ENCODE measurements around the gene PLXDC1.
"Not testable (repeated sequence)": the region's sequence is repeated elsewhere in the genome, so short reads cannot be mapped to it uniquely, and the experiment has no call there.

The PLXDC1 gene

GRCh38 chr17:39028690-39029089 is 122.7 kb downstream of the PLXDC1 start:
- no peaks in the 10 kb centered on the region for H3K9me3 ChIP-seq (replicated peaks; ENCODE audit: insufficient read depth, low read length)
- H4K20me1 ChIP-seq (ENCODE audit: insufficient read depth, low read length), result no peaks in the 10 kb centered on the region
- no peak overlapping the region for H3K4me3 ChIP-seq (ENCODE audit: low read length)
- H2AFZ ChIP-seq (ENCODE audit: low read length), result no peak overlapping the region
- H3K9me2 ChIP-seq (replicated peaks; ENCODE audit: insufficient read depth, low read length), result no peaks in the 10 kb centered on the region
- no peaks in the 10 kb centered on the region for H3K36me3 ChIP-seq (replicated peaks; ENCODE audit: insufficient read depth, low read length)
- no peaks in the 10 kb centered on the region for H3K4me1 ChIP-seq (ENCODE audit: low read length)
- no peak overlapping the region for H3K9ac ChIP-seq (ENCODE audit: low read length)
- no peak for DNase-seq
- H3F3A ChIP-seq (ENCODE audit: insufficient read depth, low read length), result no peaks in the 10 kb centered on the region
- no peak for TF ChIP-seq EZH2phosphoT487 (IDR thresholded peaks at IDR 0.05; ENCODE audit: low read length)
- TF ChIP-seq, protein P1, sequence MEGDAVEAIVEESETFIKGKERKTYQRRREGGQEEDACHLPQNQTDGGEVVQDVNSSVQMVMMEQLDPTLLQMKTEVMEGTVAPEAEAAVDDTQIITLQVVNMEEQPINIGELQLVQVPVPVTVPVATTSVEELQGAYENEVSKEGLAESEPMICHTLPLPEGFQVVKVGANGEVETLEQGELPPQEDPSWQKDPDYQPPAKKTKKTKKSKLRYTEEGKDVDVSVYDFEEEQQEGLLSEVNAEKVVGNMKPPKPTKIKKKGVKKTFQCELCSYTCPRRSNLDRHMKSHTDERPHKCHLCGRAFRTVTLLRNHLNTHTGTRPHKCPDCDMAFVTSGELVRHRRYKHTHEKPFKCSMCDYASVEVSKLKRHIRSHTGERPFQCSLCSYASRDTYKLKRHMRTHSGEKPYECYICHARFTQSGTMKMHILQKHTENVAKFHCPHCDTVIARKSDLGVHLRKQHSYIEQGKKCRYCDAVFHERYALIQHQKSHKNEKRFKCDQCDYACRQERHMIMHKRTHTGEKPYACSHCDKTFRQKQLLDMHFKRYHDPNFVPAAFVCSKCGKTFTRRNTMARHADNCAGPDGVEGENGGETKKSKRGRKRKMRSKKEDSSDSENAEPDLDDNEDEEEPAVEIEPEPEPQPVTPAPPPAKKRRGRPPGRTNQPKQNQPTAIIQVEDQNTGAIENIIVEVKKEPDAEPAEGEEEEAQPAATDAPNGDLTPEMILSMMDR (IDR thresholded peaks at IDR 0.05; ENCODE audit: low read length), result no peak
- no peak for TF ChIP-seq EZH2 (optimal IDR thresholded peaks at IDR 0.05; ENCODE audit: low read depth, low read length)
- no peaks in the 10 kb centered on the region for H3K27me3 ChIP-seq (replicated peaks; ENCODE audit: insufficient read depth, low read length)
- H3K4me2 ChIP-seq (ENCODE audit: low read depth, low read length), result no peak overlapping the region
- no peak overlapping the region for H3K27ac ChIP-seq (ENCODE audit: low read length)
- no peaks in the 10 kb centered on the region for H3K79me2 ChIP-seq (ENCODE audit: low read length)

GRCh38 chr17:39027455-39028035 is 123.9 kb downstream of the PLXDC1 start:
- Histone ChIP-seq H3K36me3 (replicated peaks; ENCODE audit: insufficient read depth, low read length) (no peaks in the 10 kb centered on the region), H3K4me2 (ENCODE audit: low read depth, low read length) (no peak overlapping the region), H3K27me3 (replicated peaks; ENCODE audit: insufficient read depth, low read length) (no peaks in the 10 kb centered on the region), H3K27ac (ENCODE audit: low read length) (no peak overlapping the region), H3K4me3 (ENCODE audit: low read length) (no peak overlapping the region), H3K9ac (ENCODE audit: low read length) (no peak overlapping the region), H3F3A (ENCODE audit: insufficient read depth, low read length) (no peaks in the 10 kb centered on the region), H2AFZ (ENCODE audit: low read length) (no peak overlapping the region), H3K9me3 (replicated peaks; ENCODE audit: insufficient read depth, low read length) (no peaks in the 10 kb centered on the region), H3K4me1 (ENCODE audit: low read length) (no peaks in the 10 kb centered on the region), H4K20me1 (ENCODE audit: insufficient read depth, low read length) (no peaks in the 10 kb centered on the region), H3K9me2 (replicated peaks; ENCODE audit: insufficient read depth, low read length) (no peaks in the 10 kb centered on the region), H3K79me2 (ENCODE audit: low read length) (no peaks in the 10 kb centered on the region)
- TF ChIP-seq EZH2phosphoT487 (IDR thresholded peaks at IDR 0.05; ENCODE audit: low read length), result no peak
- TF ChIP-seq, protein P1 (IDR thresholded peaks at IDR 0.05; ENCODE audit: low read length), result no peak
- no peak for TF ChIP-seq EZH2 (optimal IDR thresholded peaks at IDR 0.05; ENCODE audit: low read depth, low read length)
- no peak for DNase-seq

- no peaks in the 10 kb centered on the region for H3K79me2 ChIP-seq (ENCODE audit: low read length)
- H3K4me1 ChIP-seq (ENCODE audit: low read length), result no peaks in the 10 kb centered on the region
- H3K27me3 ChIP-seq (replicated peaks; ENCODE audit: insufficient read depth, low read length), result no peaks in the 10 kb centered on the region
- H3K36me3 ChIP-seq (replicated peaks; ENCODE audit: insufficient read depth, low read length), result no peaks in the 10 kb centered on the region
- H2AFZ ChIP-seq (ENCODE audit: low read length), result no peak overlapping the region
- no peak overlapping the region for H3K9ac ChIP-seq (ENCODE audit: low read length)
- H3K4me2 ChIP-seq (ENCODE audit: low read depth, low read length), result no peak overlapping the region
- H4K20me1 ChIP-seq (ENCODE audit: insufficient read depth, low read length), result no peaks in the 10 kb centered on the region
- H3K9me2 ChIP-seq (replicated peaks; ENCODE audit: insufficient read depth, low read length), result no peaks in the 10 kb centered on the region
- TF ChIP-seq EZH2phosphoT487 (IDR thresholded peaks at IDR 0.05; ENCODE audit: low read length) (no peak), EZH2 (optimal IDR thresholded peaks at IDR 0.05; ENCODE audit: low read depth, low read length) (no peak)
- TF ChIP-seq, protein P1 (IDR thresholded peaks at IDR 0.05; ENCODE audit: low read length), result no peak
- no peaks in the 10 kb centered on the region for H3K9me3 ChIP-seq (replicated peaks; ENCODE audit: insufficient read depth, low read length)
- no peaks in the 10 kb centered on the region for H3F3A ChIP-seq (ENCODE audit: insufficient read depth, low read length)
- no peak for DNase-seq
- no peak overlapping the region for H3K4me3 ChIP-seq (ENCODE audit: low read length)
- no peak overlapping the region for H3K27ac ChIP-seq (ENCODE audit: low read length)
Observed at GRCh38 chr17:39026980-39027451, 124.4 kb downstream of the PLXDC1 start.

GRCh38 chr17:39026346-39026745 is 125.1 kb downstream of the PLXDC1 start:
- H3K9me2 ChIP-seq (replicated peaks; ENCODE audit: insufficient read depth, low read length); H3K9me3 ChIP-seq (replicated peaks; ENCODE audit: insufficient read depth, low read length); H3F3A ChIP-seq (ENCODE audit: insufficient read depth, low read length); H3K9ac ChIP-seq (ENCODE audit: low read length); H3K4me1 ChIP-seq (ENCODE audit: low read length); H3K27me3 ChIP-seq (replicated peaks; ENCODE audit: insufficient read depth, low read length); H2AFZ ChIP-seq (ENCODE audit: low read length); H3K4me2 ChIP-seq (ENCODE audit: low read depth, low read length); H3K36me3 ChIP-seq (replicated peaks; ENCODE audit: insufficient read depth, low read length); DNase-seq; H3K4me3 ChIP-seq (ENCODE audit: low read length); H4K20me1 ChIP-seq (ENCODE audit: insufficient read depth, low read length); H3K27ac ChIP-seq (ENCODE audit: low read length); H3K79me2 ChIP-seq (ENCODE audit: low read length): not testable (repeated sequence)
